ENCODE data around the gene WNT9A. TPM values are rescaled to one million over a fixed set of nuclear protein-coding genes. Genes with fewer than 3 reads are reported as not detected.

WNT9A gene
- total RNA-seq, 1 experiment from 2014 or later: 1.5 TPM

DNA sequence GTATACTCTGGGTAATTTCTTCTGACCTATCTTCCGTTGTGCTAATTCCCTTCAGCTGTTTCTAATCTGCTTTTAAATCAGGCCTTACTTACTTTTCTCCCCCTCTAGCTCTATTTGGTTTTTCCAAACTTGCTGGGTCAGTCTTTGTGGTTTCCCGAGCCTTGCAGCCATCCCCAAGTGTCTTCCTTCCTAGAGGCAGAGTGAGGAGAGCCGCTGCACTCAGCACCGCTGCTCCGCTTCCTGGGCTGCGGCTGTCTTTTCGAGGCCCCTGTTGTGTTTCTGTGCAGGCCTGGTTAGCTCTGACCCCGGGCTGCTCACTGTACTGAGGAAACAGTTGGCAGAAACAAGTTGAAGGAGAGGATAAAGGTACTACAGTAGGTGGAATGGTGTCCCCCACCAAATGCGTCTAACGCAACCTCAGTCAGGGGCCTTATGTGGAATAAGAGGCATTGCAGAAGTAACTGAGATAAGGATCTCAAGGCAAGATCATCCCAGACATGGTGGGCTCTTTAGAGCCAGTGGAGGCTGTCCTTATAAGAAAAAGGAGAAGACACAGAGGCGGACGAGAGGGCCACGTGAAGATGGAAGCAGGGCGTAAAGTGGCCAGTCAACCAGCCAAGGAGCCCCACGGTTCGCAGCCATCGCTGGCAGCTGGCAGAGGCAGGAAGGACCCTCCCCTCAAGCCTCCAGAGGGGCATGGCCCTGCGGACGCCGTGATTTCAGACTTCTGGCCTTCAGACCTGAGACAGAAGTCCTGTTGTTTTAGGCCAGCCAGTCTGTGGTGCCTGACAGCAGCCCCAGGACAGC, 10.5 kb downstream of the WNT9A start:
- TF ChIP-seq GTF2I (CRISPR knock-in tag; conservative IDR thresholded peaks at IDR 0.05) (no peak), NFATC4 (CRISPR knock-in tag; IDR thresholded peaks at IDR 0.05) (no peak), ZNF423 (CRISPR knock-in tag; IDR thresholded peaks at IDR 0.05) (no peak), NFE2L1 (CRISPR knock-in tag; IDR thresholded peaks at IDR 0.05) (no peak), NR2C2 (CRISPR knock-in tag; IDR thresholded peaks at IDR 0.05) (no peak), ZNF317 (CRISPR knock-in tag; IDR thresholded peaks at IDR 0.05; ENCODE audit: borderline replicate concordance, low read depth) (no peak)
- TF ChIP-seq, protein P1, sequence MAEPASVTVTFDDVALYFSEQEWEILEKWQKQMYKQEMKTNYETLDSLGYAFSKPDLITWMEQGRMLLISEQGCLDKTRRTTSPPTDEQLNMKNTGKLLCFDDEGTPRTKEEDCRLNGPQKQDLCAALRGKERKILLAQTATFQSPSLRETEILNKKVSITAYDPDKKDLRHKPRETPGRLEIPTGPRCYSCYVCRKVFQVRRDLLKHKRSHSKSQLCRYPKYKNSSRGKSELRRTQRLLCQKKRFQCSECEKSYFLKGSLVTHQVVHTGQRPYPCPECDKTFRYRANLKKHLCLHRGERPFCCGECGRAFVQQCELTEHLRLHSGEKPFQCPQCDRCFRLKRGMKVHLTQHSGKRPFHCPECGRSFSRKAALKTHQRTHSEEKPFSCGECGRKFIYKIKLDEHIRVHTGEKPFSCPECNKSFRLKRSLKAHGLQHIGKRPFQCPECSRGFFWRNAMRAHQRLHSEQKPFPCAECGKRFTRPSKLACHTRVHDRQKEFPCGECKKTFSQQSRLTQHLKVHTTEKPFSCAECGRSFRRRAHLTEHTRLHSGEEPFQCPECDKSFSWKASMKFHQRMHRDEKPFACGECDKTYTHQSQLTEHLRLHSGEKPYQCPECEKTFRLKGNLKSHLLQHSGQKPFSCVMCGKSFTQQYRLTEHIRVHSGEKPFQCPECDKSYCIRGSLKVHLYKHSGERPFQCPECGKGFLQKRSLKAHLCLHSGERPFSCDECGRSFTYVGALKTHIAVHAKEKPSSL (CRISPR knock-in tag; conservative IDR thresholded peaks at IDR 0.05): no peak
- TF ChIP-seq, protein P2, sequence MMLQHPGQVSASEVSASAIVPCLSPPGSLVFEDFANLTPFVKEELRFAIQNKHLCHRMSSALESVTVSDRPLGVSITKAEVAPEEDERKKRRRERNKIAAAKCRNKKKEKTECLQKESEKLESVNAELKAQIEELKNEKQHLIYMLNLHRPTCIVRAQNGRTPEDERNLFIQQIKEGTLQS (CRISPR knock-in tag; conservative IDR thresholded peaks at IDR 0.05): no peak
- TF ChIP-seq, protein P3, sequence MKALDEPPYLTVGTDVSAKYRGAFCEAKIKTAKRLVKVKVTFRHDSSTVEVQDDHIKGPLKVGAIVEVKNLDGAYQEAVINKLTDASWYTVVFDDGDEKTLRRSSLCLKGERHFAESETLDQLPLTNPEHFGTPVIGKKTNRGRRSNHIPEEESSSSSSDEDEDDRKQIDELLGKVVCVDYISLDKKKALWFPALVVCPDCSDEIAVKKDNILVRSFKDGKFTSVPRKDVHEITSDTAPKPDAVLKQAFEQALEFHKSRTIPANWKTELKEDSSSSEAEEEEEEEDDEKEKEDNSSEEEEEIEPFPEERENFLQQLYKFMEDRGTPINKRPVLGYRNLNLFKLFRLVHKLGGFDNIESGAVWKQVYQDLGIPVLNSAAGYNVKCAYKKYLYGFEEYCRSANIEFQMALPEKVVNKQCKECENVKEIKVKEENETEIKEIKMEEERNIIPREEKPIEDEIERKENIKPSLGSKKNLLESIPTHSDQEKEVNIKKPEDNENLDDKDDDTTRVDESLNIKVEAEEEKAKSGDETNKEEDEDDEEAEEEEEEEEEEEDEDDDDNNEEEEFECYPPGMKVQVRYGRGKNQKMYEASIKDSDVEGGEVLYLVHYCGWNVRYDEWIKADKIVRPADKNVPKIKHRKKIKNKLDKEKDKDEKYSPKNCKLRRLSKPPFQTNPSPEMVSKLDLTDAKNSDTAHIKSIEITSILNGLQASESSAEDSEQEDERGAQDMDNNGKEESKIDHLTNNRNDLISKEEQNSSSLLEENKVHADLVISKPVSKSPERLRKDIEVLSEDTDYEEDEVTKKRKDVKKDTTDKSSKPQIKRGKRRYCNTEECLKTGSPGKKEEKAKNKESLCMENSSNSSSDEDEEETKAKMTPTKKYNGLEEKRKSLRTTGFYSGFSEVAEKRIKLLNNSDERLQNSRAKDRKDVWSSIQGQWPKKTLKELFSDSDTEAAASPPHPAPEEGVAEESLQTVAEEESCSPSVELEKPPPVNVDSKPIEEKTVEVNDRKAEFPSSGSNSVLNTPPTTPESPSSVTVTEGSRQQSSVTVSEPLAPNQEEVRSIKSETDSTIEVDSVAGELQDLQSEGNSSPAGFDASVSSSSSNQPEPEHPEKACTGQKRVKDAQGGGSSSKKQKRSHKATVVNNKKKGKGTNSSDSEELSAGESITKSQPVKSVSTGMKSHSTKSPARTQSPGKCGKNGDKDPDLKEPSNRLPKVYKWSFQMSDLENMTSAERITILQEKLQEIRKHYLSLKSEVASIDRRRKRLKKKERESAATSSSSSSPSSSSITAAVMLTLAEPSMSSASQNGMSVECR (CRISPR knock-in tag; IDR thresholded peaks at IDR 0.05; ENCODE audit: borderline replicate concordance): no peak
- H3K4me1 Mint-ChIP-seq: no peaks in the 10 kb centered on the region
- no peak for ATAC-seq
- no peaks in the 10 kb centered on the region for H3K27me3 Mint-ChIP-seq (ENCODE audit: low read depth)
- no peaks in the 10 kb centered on the region for H3K36me3 Mint-ChIP-seq
- no peak overlapping the region for H3K27ac Mint-ChIP-seq
- CTCF ChIA-PET: interaction anchor here (1.1 kb wide), 1 partner anchor 16 kb away, joined by 8 read pairs; no protein-coding TSS in a partner anchor
- no peaks in the 10 kb centered on the region for H3K9me3 Mint-ChIP-seq
- DNase-seq (ENCODE audit: low spot score): no peak
- H3K4me3 Mint-ChIP-seq: no peak overlapping the region
- POLR2A ChIA-PET: no interaction called here

DNA sequence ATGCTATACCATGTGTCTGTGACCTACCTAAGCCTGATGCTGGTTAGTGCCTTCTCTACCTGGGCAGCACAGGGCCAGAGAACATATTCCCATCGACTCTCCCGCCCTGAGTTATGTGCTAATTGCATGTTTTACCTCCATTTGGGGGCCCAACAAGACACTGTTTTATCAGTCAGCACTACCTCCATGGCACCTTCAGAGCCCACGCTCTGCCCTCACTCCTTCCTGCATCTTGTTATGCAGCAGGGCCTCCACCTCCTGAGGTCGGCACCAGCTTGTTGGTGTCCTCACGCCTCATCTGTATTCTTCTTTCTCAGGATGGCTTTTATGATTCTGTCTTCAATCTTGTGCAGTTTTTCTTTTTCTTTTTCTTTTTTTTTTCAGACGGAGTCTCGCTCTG, 11.9 kb downstream of the WNT9A start:
- no peak for TF ChIP-seq KAT7 (CRISPR knock-in tag; IDR thresholded peaks at IDR 0.05; ENCODE audit: borderline replicate concordance)
- TF ChIP-seq, protein P1 (CRISPR knock-in tag; conservative IDR thresholded peaks at IDR 0.05): no peak
- TF ChIP-seq, protein P4, sequence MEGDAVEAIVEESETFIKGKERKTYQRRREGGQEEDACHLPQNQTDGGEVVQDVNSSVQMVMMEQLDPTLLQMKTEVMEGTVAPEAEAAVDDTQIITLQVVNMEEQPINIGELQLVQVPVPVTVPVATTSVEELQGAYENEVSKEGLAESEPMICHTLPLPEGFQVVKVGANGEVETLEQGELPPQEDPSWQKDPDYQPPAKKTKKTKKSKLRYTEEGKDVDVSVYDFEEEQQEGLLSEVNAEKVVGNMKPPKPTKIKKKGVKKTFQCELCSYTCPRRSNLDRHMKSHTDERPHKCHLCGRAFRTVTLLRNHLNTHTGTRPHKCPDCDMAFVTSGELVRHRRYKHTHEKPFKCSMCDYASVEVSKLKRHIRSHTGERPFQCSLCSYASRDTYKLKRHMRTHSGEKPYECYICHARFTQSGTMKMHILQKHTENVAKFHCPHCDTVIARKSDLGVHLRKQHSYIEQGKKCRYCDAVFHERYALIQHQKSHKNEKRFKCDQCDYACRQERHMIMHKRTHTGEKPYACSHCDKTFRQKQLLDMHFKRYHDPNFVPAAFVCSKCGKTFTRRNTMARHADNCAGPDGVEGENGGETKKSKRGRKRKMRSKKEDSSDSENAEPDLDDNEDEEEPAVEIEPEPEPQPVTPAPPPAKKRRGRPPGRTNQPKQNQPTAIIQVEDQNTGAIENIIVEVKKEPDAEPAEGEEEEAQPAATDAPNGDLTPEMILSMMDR (IDR thresholded peaks at IDR 0.05): no peak
- TF ChIP-seq SMAD3 (CRISPR knock-in tag; IDR thresholded peaks at IDR 0.05; ENCODE audit: borderline replicate concordance): no peak
- no peak for TF ChIP-seq TEAD4 (CRISPR knock-in tag; IDR thresholded peaks at IDR 0.05)
- no peak for TF ChIP-seq HMGA2 (CRISPR knock-in tag; IDR thresholded peaks at IDR 0.05)
- TF ChIP-seq, protein P5, sequence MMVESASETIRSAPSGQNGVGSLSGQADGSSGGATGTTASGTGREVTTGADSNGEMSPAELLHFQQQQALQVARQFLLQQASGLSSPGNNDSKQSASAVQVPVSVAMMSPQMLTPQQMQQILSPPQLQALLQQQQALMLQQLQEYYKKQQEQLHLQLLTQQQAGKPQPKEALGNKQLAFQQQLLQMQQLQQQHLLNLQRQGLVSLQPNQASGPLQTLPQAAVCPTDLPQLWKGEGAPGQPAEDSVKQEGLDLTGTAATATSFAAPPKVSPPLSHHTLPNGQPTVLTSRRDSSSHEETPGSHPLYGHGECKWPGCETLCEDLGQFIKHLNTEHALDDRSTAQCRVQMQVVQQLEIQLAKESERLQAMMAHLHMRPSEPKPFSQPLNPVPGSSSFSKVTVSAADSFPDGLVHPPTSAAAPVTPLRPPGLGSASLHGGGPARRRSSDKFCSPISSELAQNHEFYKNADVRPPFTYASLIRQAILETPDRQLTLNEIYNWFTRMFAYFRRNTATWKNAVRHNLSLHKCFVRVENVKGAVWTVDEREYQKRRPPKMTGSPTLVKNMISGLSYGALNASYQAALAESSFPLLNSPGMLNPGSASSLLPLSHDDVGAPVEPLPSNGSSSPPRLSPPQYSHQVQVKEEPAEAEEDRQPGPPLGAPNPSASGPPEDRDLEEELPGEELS (CRISPR knock-in tag; IDR thresholded peaks at IDR 0.05): no peak
- no peak for TF ChIP-seq ZNF219 (CRISPR knock-in tag; IDR thresholded peaks at IDR 0.05; ENCODE audit: borderline replicate concordance)
- Mint-ChIP-seq H3K4me1 (no peaks in the 10 kb centered on the region), H3K4me3 (no peak overlapping the region), H3K27ac (no peak overlapping the region), H3K9me3 (no peaks in the 10 kb centered on the region), H3K36me3 (no peaks in the 10 kb centered on the region), H3K27me3 (ENCODE audit: low read depth) (no peaks in the 10 kb centered on the region)
- ATAC-seq: no peak
- ChIA-PET POLR2A (no interaction called here), CTCF (interaction anchor here (1.3 kb wide), 1 partner anchor 12 kb away, joined by 3 read pairs; the partner anchor contains the start of gene WNT9A)
- no peak for DNase-seq (ENCODE audit: low spot score)
